KMS-11 (cell line): ENCODE data around the gene GRK5.

Source experiments
- H2AFZ ChIP-seq: fragments of 200-600 bp; sonication (generic); 2 replicates; pipeline ENCODE4 v1.6.1; 2016; ENCODE audit warnings: antibody characterized with exemption, mixed run types, low read depth
- H3K27ac ChIP-seq: fragments of 200-600 bp; sonication (generic); 2 replicates; pipeline ENCODE4 v1.6.1; 2016; ENCODE audit warnings: mild to moderate bottlenecking, mixed run types
- H3K27me3 ChIP-seq: fragments of 200-600 bp; sonication (generic); 2 replicates; pipeline ENCODE4 v1.6.1; 2017; ENCODE audit warnings: mild to moderate bottlenecking, low read depth, mixed run types, moderate library complexity; ENCODE audit not compliant: insufficient read depth
- H3K36me3 ChIP-seq: fragments of 200-600 bp; sonication (generic); 2 replicates; pipeline ENCODE4 v1.6.1; 2017; ENCODE audit warnings: mild to moderate bottlenecking, mixed run types; ENCODE audit not compliant: insufficient read depth
- H3K4me1 ChIP-seq: fragments of 200-600 bp; sonication (generic); 2 replicates; pipeline ENCODE4 v1.6.1; 2016; ENCODE audit warnings: mild to moderate bottlenecking, low read depth, mixed run types; ENCODE audit not compliant: poor library complexity, severe bottlenecking
- H3K4me2 ChIP-seq: fragments of 200-600 bp; sonication (generic); 2 replicates; pipeline ENCODE4 v1.7.0; 2016; ENCODE audit warnings: mild to moderate bottlenecking, mixed run types
- H3K4me3 ChIP-seq: fragments of 200-600 bp; sonication (generic); IDR thresholded peaks from 2 replicates; pipeline ENCODE4 v1.6.1; 2017; ENCODE audit warnings: low read depth, low read length, mixed read lengths; ENCODE audit not compliant: insufficient read depth
- H3K79me2 ChIP-seq: fragments of 200-600 bp; sonication (generic); 2 replicates; pipeline ENCODE4 v1.6.1; 2016; ENCODE audit warnings: low read depth, mixed run types; ENCODE audit not compliant: insufficient read depth
- H3K9ac ChIP-seq: fragments of 200-600 bp; sonication (generic); 2 replicates; pipeline ENCODE4 v1.6.1; 2016; ENCODE audit warnings: mild to moderate bottlenecking, mixed run types
- H4K20me1 ChIP-seq: fragments of 200-600 bp; sonication (generic); 2 replicates; pipeline ENCODE4 v1.6.1; 2016; ENCODE audit warnings: mild to moderate bottlenecking, mixed run types; ENCODE audit not compliant: insufficient read depth
- TF ChIP-seq, protein P1 (sequence below): fragments of 200-600 bp; sonication (generic); conservative IDR thresholded peaks from 2 replicates; pipeline ENCODE4 v1.6.1; 2017; ENCODE audit warnings: low read depth, mild to moderate bottlenecking, antibody characterized with exemption, low read length, moderate library complexity, mixed read lengths

GRK5 gene

DNA sequence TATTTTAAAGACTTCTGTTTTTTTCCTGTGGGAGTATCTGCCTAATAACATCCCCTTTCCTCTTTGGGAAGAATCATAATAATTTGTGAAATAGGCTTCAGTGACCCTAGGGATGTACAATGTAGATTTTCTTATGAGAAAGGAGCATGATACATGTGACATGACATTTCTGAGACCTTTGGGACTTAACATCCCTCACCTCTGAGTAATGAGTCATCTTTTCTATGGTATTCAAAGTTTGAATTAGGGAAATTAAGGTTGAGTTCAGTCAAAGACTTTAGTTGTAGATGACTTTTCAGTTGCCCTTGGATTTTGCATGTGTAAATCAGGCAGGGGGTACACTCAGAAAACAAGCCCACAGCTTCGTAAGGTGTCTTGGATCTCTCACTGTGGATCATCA lies 14.3 kb downstream of the GRK5 start:
- Histone ChIP-seq H3K9ac (no peak overlapping the region), H3K79me2 (no peaks in the 10 kb centered on the region), H2AFZ (no peak overlapping the region), H3K36me3 (no peaks in the 10 kb centered on the region), H4K20me1 (no peaks in the 10 kb centered on the region), H3K27me3 (no peaks in the 10 kb centered on the region), H3K27ac (no peak overlapping the region), H3K4me3 (no peak overlapping the region), H3K4me2 (no peak overlapping the region), H3K4me1 (no peaks in the 10 kb centered on the region)
- TF ChIP-seq, protein P1, sequence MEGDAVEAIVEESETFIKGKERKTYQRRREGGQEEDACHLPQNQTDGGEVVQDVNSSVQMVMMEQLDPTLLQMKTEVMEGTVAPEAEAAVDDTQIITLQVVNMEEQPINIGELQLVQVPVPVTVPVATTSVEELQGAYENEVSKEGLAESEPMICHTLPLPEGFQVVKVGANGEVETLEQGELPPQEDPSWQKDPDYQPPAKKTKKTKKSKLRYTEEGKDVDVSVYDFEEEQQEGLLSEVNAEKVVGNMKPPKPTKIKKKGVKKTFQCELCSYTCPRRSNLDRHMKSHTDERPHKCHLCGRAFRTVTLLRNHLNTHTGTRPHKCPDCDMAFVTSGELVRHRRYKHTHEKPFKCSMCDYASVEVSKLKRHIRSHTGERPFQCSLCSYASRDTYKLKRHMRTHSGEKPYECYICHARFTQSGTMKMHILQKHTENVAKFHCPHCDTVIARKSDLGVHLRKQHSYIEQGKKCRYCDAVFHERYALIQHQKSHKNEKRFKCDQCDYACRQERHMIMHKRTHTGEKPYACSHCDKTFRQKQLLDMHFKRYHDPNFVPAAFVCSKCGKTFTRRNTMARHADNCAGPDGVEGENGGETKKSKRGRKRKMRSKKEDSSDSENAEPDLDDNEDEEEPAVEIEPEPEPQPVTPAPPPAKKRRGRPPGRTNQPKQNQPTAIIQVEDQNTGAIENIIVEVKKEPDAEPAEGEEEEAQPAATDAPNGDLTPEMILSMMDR = no peak

DNA sequence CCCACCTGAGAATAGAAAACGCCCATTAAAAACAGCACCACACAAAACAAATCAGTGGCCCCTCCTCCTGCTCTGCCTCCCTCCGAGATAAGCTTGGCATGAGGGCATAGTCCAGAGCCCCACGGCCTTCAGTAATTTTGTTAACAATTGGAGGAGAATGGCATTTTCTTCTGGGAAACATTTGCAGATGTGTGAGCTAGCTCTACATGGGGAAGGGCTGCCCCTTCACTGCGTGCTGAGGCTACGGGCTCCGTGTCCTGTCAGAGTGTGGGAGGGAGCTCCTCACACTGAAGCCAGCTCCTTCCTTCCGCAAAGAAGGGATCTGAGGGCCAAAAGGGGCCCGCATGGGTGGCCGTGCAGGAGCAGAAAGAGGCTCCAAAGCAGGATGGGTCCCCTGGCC lies 15.2 kb downstream of the GRK5 start:
- Histone ChIP-seq H3K9ac (no peak overlapping the region), H3K4me2 (no peak overlapping the region), H3K36me3 (no peaks in the 10 kb centered on the region), H3K4me1 (no peaks in the 10 kb centered on the region), H2AFZ (no peak overlapping the region), H3K27me3 (no peaks in the 10 kb centered on the region), H3K79me2 (no peaks in the 10 kb centered on the region), H3K4me3 (no peak overlapping the region), H3K27ac (no peak overlapping the region), H4K20me1 (no peaks in the 10 kb centered on the region)
- TF ChIP-seq, protein P1 = no peak

DNA sequence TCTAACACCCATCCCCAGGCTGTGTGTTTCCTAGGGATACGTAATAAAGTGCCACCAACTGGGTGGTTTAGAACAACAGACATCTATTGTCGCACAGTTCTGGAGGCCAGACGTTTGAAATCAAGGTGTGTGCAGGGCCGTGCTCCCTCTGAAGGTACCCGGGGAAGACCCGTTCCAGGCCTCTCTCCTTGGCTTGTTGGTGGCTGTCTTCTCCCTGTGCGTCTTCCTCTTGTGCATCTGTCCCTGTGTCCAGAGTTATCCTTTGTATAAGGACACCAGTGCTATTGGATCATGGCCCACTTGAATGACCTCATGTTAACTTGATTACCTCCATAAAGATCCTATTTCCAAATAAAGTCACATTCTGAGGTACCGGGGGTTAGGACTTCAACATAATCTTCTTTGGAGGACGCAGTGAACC lies 15.6 kb downstream of the GRK5 start:
- H3K27ac ChIP-seq = no peak overlapping the region
- no peaks in the 10 kb centered on the region for H4K20me1 ChIP-seq
- no peak overlapping the region for H2AFZ ChIP-seq
- no peaks in the 10 kb centered on the region for H3K79me2 ChIP-seq
- no peak overlapping the region for H3K4me3 ChIP-seq
- H3K27me3 ChIP-seq = no peaks in the 10 kb centered on the region
- TF ChIP-seq, protein P1 = no peak
- no peaks in the 10 kb centered on the region for H3K4me1 ChIP-seq
- H3K4me2 ChIP-seq = no peak overlapping the region
- H3K36me3 ChIP-seq = no peaks in the 10 kb centered on the region
- no peak overlapping the region for H3K9ac ChIP-seq

DNA sequence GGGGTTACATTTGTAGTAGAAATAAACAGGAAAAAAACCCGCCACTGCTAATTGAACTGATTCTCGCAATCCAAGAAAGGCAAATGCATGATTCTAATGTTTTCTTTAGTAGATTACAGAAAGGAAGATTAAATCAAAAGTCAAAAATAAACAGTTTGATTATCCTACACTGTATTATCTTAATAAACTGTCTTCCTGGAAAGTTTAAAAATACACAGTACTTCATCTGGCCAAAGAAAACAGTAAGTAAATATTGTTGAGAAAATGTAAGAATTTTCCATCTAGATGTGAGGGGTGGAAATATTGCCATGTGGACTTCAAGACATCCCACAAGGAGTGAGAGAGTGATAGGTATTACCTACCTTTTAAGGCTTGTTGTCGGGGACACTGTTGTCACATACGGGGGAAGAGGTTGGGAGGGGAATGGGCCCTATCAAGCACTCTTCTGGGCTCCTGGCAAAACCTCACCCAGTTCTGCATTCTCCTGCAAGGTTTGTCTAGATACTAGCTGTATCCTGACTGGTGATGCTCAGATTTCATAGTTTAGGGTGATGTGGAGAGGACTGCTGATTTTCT lies 17.8 kb downstream of the GRK5 start:
- Histone ChIP-seq H3K27ac (no peak overlapping the region), H3K4me1 (no peaks in the 10 kb centered on the region), H3K4me3 (no peak overlapping the region), H4K20me1 (no peaks in the 10 kb centered on the region), H3K79me2 (no peaks in the 10 kb centered on the region), H3K36me3 (no peaks in the 10 kb centered on the region), H3K9ac (no peak overlapping the region), H2AFZ (no peak overlapping the region), H3K4me2 (no peak overlapping the region), H3K27me3 (no peaks in the 10 kb centered on the region)
- TF ChIP-seq, protein P1 = no peak
